HL-60 (cell line): ENCODE measurements around the gene MTMR3.

ENCODE experiments used
- DNase-seq, 2 experiments: peaks; one replicate each; pipeline ENCODE4 v3.0.0-alpha.2; 2010 to 2020; ENCODE audit warnings: low read depth in 1 of 2, low spot score in 1 of 2
- H3K27ac ChIP-seq: fragments of 250-450 bp; sonication (Bioruptor Pico); replicated peaks from 2 replicates; pipeline ENCODE4 v1.5.1; 2020; ENCODE audit warnings: mild to moderate bottlenecking, moderate library complexity
- H3K27me3 ChIP-seq: fragments of 250-450 bp; sonication (Bioruptor Pico); 2 replicates; pipeline ENCODE4 v1.5.1; 2021; ENCODE audit warnings: mild to moderate bottlenecking, moderate library complexity; ENCODE audit not compliant: insufficient read depth, poor library complexity, severe bottlenecking
- H3K4me3 ChIP-seq: replicated peaks from 2 replicates; pipeline ENCODE4 v1.5.1; 2011; ENCODE audit warnings: mild to moderate bottlenecking, control low read depth, low read length; ENCODE audit not compliant: insufficient read depth
- GABPA ChIP-seq: IDR thresholded peaks from 2 replicates; pipeline ENCODE4 v1.6.1; 2012; ENCODE audit warnings: low read depth
- POLR2AphosphoS5 ChIP-seq: IDR thresholded peaks from 2 replicates; pipeline ENCODE4 v1.6.1; 2012; ENCODE audit warnings: low read depth
- SPI1 ChIP-seq: IDR thresholded peaks from 2 replicates; pipeline ENCODE4 v1.6.1; 2012; ENCODE audit warnings: low read depth, mild to moderate bottlenecking, borderline replicate concordance
- TF ChIP-seq, protein P1 (sequence below): IDR thresholded peaks from 2 replicates; pipeline ENCODE4 v1.6.1; 2012; ENCODE audit warnings: low read depth; ENCODE audit not compliant: insufficient replicate concordance
- TF ChIP-seq, protein P2 (sequence below): IDR thresholded peaks from one replicate; pipeline ENCODE4 v1.5.1; 2011; ENCODE audit warnings: low read length, control low read depth, inconsistent platforms; ENCODE audit not compliant: insufficient read depth

MTMR3 gene

DNA sequence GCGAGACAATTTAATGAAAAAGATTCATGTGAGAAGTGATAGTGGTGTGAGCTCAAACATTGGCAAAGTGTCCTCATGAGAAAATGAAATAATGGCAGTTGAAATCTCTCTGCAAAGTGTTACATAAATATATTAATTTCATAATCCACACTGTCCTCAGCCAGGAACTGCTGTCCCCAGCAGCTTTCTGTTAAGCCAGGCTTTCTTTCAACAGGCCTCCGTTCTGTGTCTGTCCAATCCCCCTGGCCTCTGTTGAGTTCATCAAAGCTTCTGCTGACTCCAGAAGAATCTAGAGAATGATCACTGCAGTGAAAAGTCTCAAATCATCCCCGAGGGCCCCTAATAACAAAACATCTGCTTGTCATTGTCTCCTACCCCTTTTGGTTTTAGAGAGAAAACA, 34.9 kb upstream of the MTMR3 start:
- peak; percentile 42 to 49 for DNase-seq
- TF ChIP-seq POLR2AphosphoS5, result no peak
- TF ChIP-seq, protein P1, sequence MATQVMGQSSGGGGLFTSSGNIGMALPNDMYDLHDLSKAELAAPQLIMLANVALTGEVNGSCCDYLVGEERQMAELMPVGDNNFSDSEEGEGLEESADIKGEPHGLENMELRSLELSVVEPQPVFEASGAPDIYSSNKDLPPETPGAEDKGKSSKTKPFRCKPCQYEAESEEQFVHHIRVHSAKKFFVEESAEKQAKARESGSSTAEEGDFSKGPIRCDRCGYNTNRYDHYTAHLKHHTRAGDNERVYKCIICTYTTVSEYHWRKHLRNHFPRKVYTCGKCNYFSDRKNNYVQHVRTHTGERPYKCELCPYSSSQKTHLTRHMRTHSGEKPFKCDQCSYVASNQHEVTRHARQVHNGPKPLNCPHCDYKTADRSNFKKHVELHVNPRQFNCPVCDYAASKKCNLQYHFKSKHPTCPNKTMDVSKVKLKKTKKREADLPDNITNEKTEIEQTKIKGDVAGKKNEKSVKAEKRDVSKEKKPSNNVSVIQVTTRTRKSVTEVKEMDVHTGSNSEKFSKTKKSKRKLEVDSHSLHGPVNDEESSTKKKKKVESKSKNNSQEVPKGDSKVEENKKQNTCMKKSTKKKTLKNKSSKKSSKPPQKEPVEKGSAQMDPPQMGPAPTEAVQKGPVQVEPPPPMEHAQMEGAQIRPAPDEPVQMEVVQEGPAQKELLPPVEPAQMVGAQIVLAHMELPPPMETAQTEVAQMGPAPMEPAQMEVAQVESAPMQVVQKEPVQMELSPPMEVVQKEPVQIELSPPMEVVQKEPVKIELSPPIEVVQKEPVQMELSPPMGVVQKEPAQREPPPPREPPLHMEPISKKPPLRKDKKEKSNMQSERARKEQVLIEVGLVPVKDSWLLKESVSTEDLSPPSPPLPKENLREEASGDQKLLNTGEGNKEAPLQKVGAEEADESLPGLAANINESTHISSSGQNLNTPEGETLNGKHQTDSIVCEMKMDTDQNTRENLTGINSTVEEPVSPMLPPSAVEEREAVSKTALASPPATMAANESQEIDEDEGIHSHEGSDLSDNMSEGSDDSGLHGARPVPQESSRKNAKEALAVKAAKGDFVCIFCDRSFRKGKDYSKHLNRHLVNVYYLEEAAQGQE, result no peak
- TF ChIP-seq GABPA, result no peak
- TF ChIP-seq, protein P2, sequence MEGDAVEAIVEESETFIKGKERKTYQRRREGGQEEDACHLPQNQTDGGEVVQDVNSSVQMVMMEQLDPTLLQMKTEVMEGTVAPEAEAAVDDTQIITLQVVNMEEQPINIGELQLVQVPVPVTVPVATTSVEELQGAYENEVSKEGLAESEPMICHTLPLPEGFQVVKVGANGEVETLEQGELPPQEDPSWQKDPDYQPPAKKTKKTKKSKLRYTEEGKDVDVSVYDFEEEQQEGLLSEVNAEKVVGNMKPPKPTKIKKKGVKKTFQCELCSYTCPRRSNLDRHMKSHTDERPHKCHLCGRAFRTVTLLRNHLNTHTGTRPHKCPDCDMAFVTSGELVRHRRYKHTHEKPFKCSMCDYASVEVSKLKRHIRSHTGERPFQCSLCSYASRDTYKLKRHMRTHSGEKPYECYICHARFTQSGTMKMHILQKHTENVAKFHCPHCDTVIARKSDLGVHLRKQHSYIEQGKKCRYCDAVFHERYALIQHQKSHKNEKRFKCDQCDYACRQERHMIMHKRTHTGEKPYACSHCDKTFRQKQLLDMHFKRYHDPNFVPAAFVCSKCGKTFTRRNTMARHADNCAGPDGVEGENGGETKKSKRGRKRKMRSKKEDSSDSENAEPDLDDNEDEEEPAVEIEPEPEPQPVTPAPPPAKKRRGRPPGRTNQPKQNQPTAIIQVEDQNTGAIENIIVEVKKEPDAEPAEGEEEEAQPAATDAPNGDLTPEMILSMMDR, result no peak
- no peak for TF ChIP-seq SPI1
- H3K4me3 ChIP-seq, result no peak overlapping the region
- no peaks in the 10 kb centered on the region for H3K27me3 ChIP-seq
- peak overlapping the region; percentile 61 for H3K27ac ChIP-seq

DNA sequence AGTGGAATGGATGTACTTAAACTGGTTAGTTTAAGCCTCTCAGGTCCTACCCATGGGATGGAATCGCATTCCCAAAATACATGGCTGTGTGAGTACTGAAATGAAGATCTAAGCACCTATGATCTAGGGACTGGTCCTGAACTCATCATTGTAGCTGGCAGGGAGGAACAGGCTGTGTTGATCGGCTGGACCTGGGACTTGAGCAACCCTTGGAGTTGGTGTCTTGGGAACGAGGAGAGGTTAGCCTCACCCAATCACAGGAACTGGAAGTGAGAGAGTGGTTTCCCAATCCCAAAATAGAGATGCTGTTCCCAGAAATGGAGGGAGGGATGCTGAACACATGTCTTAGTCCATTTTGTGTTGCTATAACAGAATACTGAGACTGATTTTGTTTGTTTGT, 28.5 kb upstream of the MTMR3 start:
- Histone ChIP-seq H3K27me3 (no peaks in the 10 kb centered on the region), H3K27ac (no peak overlapping the region), H3K4me3 (no peak overlapping the region)
- no peak for TF ChIP-seq SPI1
- TF ChIP-seq GABPA, result no peak
- TF ChIP-seq POLR2AphosphoS5, result no peak
- TF ChIP-seq, protein P2, result no peak
- no peak for DNase-seq

DNA sequence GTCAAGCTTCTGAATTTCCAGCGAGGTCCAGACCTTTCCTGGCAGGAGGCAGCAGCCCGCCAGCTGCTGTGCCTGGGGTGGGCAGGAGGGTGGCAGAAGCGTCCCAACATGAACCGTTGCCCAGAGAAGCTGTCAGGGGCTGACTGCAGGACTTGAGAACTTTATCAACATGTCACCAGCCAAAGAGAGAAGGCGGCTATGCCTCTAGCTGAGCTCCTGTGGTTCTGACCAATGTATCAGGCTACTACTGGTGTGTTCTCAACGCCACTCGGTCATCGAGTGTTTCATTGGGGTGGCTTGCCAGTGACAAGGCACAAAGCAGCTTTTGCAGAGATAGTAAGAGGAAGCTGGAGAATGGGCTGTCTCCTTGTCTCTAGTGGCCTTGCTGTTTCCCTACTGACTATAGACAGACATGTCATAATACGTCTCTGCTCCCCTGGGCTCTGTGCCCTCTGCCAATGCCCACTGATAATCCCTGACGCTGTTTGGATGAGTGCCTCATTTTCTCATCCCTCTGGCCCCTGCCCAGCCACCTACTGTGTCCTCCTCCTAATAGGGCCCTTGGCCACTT, 27.3 kb upstream of the MTMR3 start:
- TF ChIP-seq, protein P1, result no peak
- TF ChIP-seq GABPA, result no peak
- TF ChIP-seq, protein P2, result no peak
- no peak for TF ChIP-seq POLR2AphosphoS5
- TF ChIP-seq SPI1, result peak; percentile 19; the same call in 1 of the 2 replicates
- Histone ChIP-seq H3K4me3 (no peak overlapping the region), H3K27ac (peak overlapping the region; percentile 49), H3K27me3 (no peaks in the 10 kb centered on the region)
- peak in 1 of 2 experiments; percentile 75 for DNase-seq

DNA sequence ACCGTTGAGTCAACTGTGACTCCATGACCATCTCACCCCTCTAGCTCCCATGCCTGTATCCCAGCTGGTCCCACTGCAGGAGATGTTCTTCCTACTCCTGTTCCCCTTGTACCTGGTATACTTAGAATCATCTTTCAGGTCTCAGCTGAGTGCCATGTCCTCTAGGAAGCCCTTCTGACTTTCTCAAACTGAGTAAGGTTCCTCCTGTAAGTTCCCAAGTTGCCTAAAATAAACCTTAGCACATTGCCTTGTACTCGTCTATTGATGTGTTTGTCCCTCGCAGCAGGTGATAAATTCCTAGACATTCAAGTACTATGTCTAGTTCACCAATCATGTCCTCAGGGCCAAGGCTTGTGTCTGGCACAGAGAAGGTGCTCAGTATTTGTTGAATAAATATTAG, 26.5 kb upstream of the MTMR3 start:
- TF ChIP-seq GABPA (no peak), SPI1 (no peak), POLR2AphosphoS5 (no peak)
- TF ChIP-seq, protein P1, result no peak
- TF ChIP-seq, protein P2, result no peak
- Histone ChIP-seq H3K4me3 (no peak overlapping the region), H3K27me3 (no peaks in the 10 kb centered on the region), H3K27ac (no peak overlapping the region)
- DNase-seq, result no peak
